ENCODE measurements around the gene RNF17.

The RNF17 gene

GRCh38 chr13:24737042-24737441 lies 26.9 kb upstream of the RNF17 start:
- Mint-ChIP-seq H3K36me3 (ENCODE audit: low read depth) (no peaks in the 10 kb centered on the region), H3K4me3 (no peak overlapping the region), H3K9me3 (no peaks in the 10 kb centered on the region), H3K27ac (no peak overlapping the region), H3K27me3 (no peaks in the 10 kb centered on the region), H3K4me1 (ENCODE audit: low read depth) (no peaks in the 10 kb centered on the region)

GRCh38 chr13:24738366-24738847 lies 25.6 kb upstream of the RNF17 start:
- H3K36me3 Mint-ChIP-seq (ENCODE audit: low read depth) = no peaks in the 10 kb centered on the region
- no peaks in the 10 kb centered on the region for H3K4me1 Mint-ChIP-seq (ENCODE audit: low read depth)
- H3K27ac Mint-ChIP-seq = no peak overlapping the region
- H3K27me3 Mint-ChIP-seq = no peaks in the 10 kb centered on the region
- H3K9me3 Mint-ChIP-seq = no peaks in the 10 kb centered on the region
- H3K4me3 Mint-ChIP-seq = no peak overlapping the region

GRCh38 chr13:24740014-24740890 lies 23.7 kb upstream of the RNF17 start:
- Mint-ChIP-seq H3K4me1 (ENCODE audit: low read depth) (no peaks in the 10 kb centered on the region), H3K27me3 (peaks cover 12% of the 10 kb centered on the region), H3K9me3 (no peaks in the 10 kb centered on the region), H3K4me3 (no peak overlapping the region), H3K27ac (no peak overlapping the region), H3K36me3 (ENCODE audit: low read depth) (no peaks in the 10 kb centered on the region)

- no peaks in the 10 kb centered on the region for H3K9me3 Mint-ChIP-seq
- H3K27me3 Mint-ChIP-seq = peaks cover 16% of the 10 kb centered on the region
- H3K4me1 Mint-ChIP-seq (ENCODE audit: low read depth) = peaks cover under 1% of the 10 kb centered on the region
Observed at GRCh38 chr13:24741016-24741662, 22.8 kb upstream of the RNF17 start.

GRCh38 chr13:24741791-24742190 lies 22.2 kb upstream of the RNF17 start:
- peaks cover 21% of the 10 kb centered on the region for H3K27me3 Mint-ChIP-seq
- no peak overlapping the region for H3K4me3 Mint-ChIP-seq
- H3K4me1 Mint-ChIP-seq (ENCODE audit: low read depth) = peaks cover 3% of the 10 kb centered on the region
- H3K27ac Mint-ChIP-seq = no peak overlapping the region
- H3K36me3 Mint-ChIP-seq (ENCODE audit: low read depth) = no peaks in the 10 kb centered on the region
- no peaks in the 10 kb centered on the region for H3K9me3 Mint-ChIP-seq

More at GRCh38 chr13:24741016-24741662, 22.8 kb upstream of the RNF17 start:
- H3K36me3 Mint-ChIP-seq (ENCODE audit: low read depth) = no peaks in the 10 kb centered on the region
- H3K27ac Mint-ChIP-seq = no peak overlapping the region
- no peak overlapping the region for H3K4me3 Mint-ChIP-seq

- peaks cover 25% of the 10 kb centered on the region for H3K27me3 Mint-ChIP-seq
- no peaks in the 10 kb centered on the region for H3K36me3 Mint-ChIP-seq (ENCODE audit: low read depth)
- no peak overlapping the region for H3K4me3 Mint-ChIP-seq
- H3K27ac Mint-ChIP-seq = no peak overlapping the region
- no peaks in the 10 kb centered on the region for H3K9me3 Mint-ChIP-seq
- peaks cover 7% of the 10 kb centered on the region for H3K4me1 Mint-ChIP-seq (ENCODE audit: low read depth)
Observed at GRCh38 chr13:24742294-24742693, 21.7 kb upstream of the RNF17 start.

- H3K36me3 Mint-ChIP-seq (ENCODE audit: low read depth) = no peaks in the 10 kb centered on the region
- H3K9me3 Mint-ChIP-seq = no peaks in the 10 kb centered on the region
- H3K4me3 Mint-ChIP-seq = no peak overlapping the region
- H3K4me1 Mint-ChIP-seq (ENCODE audit: low read depth) = peaks cover 9% of the 10 kb centered on the region
- H3K27ac Mint-ChIP-seq = no peak overlapping the region
- H3K27me3 Mint-ChIP-seq = peaks cover 29% of the 10 kb centered on the region
Observed at GRCh38 chr13:24742977-24743376, 21.0 kb upstream of the RNF17 start.

- H3K4me1 Mint-ChIP-seq (ENCODE audit: low read depth) = peaks cover 9% of the 10 kb centered on the region
- no peak overlapping the region for H3K27ac Mint-ChIP-seq
- H3K4me3 Mint-ChIP-seq = no peak overlapping the region
- no peaks in the 10 kb centered on the region for H3K9me3 Mint-ChIP-seq
- H3K27me3 Mint-ChIP-seq = peaks cover 39% of the 10 kb centered on the region
- no peaks in the 10 kb centered on the region for H3K36me3 Mint-ChIP-seq (ENCODE audit: low read depth)
Observed at GRCh38 chr13:24744247-24744646, 19.7 kb upstream of the RNF17 start.

GRCh38 chr13:24745516-24745860 lies 18.5 kb upstream of the RNF17 start:
- H3K4me3 Mint-ChIP-seq = no peak overlapping the region
- H3K27ac Mint-ChIP-seq = no peak overlapping the region
- H3K36me3 Mint-ChIP-seq (ENCODE audit: low read depth) = no peaks in the 10 kb centered on the region
- H3K27me3 Mint-ChIP-seq = peaks cover 52% of the 10 kb centered on the region
- H3K9me3 Mint-ChIP-seq = no peaks in the 10 kb centered on the region
- peaks cover 9% of the 10 kb centered on the region for H3K4me1 Mint-ChIP-seq (ENCODE audit: low read depth)

GRCh38 chr13:24745861-24746617 lies 17.9 kb upstream of the RNF17 start:
- peaks cover 57% of the 10 kb centered on the region for H3K27me3 Mint-ChIP-seq
- H3K9me3 Mint-ChIP-seq = no peaks in the 10 kb centered on the region
- H3K4me1 Mint-ChIP-seq (ENCODE audit: low read depth) = peaks cover 9% of the 10 kb centered on the region
- H3K4me3 Mint-ChIP-seq = no peak overlapping the region
- no peak overlapping the region for H3K27ac Mint-ChIP-seq
- H3K36me3 Mint-ChIP-seq (ENCODE audit: low read depth) = no peaks in the 10 kb centered on the region

GRCh38 chr13:24746618-24747247 lies 17.2 kb upstream of the RNF17 start:
- no peaks in the 10 kb centered on the region for H3K9me3 Mint-ChIP-seq
- no peak overlapping the region for H3K27ac Mint-ChIP-seq
- H3K4me3 Mint-ChIP-seq = peak overlapping the region; percentile 65
- peaks cover 9% of the 10 kb centered on the region for H3K4me1 Mint-ChIP-seq (ENCODE audit: low read depth)
- no peaks in the 10 kb centered on the region for H3K36me3 Mint-ChIP-seq (ENCODE audit: low read depth)
- peaks cover 64% of the 10 kb centered on the region for H3K27me3 Mint-ChIP-seq

- peaks cover 9% of the 10 kb centered on the region for H3K4me1 Mint-ChIP-seq (ENCODE audit: low read depth)
- H3K27ac Mint-ChIP-seq = no peak overlapping the region
- peaks cover 69% of the 10 kb centered on the region for H3K27me3 Mint-ChIP-seq
- H3K36me3 Mint-ChIP-seq (ENCODE audit: low read depth) = no peaks in the 10 kb centered on the region
- H3K4me3 Mint-ChIP-seq = peak overlapping the region; percentile 65
- H3K9me3 Mint-ChIP-seq = no peaks in the 10 kb centered on the region
Observed at GRCh38 chr13:24747248-24748060, 16.5 kb upstream of the RNF17 start.

- Mint-ChIP-seq H3K27me3 (peaks cover 73% of the 10 kb centered on the region), H3K36me3 (ENCODE audit: low read depth) (no peaks in the 10 kb centered on the region), H3K4me1 (ENCODE audit: low read depth) (peaks cover 9% of the 10 kb centered on the region), H3K9me3 (no peaks in the 10 kb centered on the region), H3K27ac (no peak overlapping the region), H3K4me3 (peak overlapping the region; percentile 61)
Observed at GRCh38 chr13:24748061-24748400, 15.9 kb upstream of the RNF17 start.

GRCh38 chr13:24759197-24759596 lies 4.8 kb upstream of the RNF17 start:
- H3K27ac Mint-ChIP-seq = no peak overlapping the region
- H3K27me3 Mint-ChIP-seq = peaks cover 31% of the 10 kb centered on the region
- H3K36me3 Mint-ChIP-seq (ENCODE audit: low read depth) = no peaks in the 10 kb centered on the region
- H3K4me1 Mint-ChIP-seq (ENCODE audit: low read depth) = no peaks in the 10 kb centered on the region
- H3K9me3 Mint-ChIP-seq = no peaks in the 10 kb centered on the region
- H3K4me3 Mint-ChIP-seq = no peak overlapping the region
